Mucosa of descending colon (tissue), 3 donors: ENCODE data around the gene MXI1. TPM values are rescaled to one million over a fixed set of nuclear protein-coding genes. Genes with fewer than 3 reads are reported as not detected.

ENCODE experiments used
- ATAC-seq: fragments of 200-7000 bp; cut with Tn5 transposase; one replicate; pipeline ENCODE4 v1.9.1; 2020; ENCODE audit warnings: mild to moderate bottlenecking, moderate library complexity
- DNase-seq, 3 donors: peaks; one replicate each; pipeline ENCODE4 v3.0.0-alpha.2; 2020
- H3K36me3 ChIP-seq: fragments of 200-600 bp; one replicate; pipeline ENCODE4 v1.8.0; 2021; ENCODE audit warnings: low read depth, mild to moderate bottlenecking
- H3K4me1 ChIP-seq: fragments of 200-600 bp; one replicate; pipeline ENCODE4 v1.8.0; 2021; ENCODE audit warnings: low read depth, mild to moderate bottlenecking
- H3K4me3 ChIP-seq: fragments of 200-600 bp; one replicate; pipeline ENCODE4 v1.8.0; 2021; ENCODE audit warnings: mild to moderate bottlenecking
- H3K9me3 ChIP-seq: fragments of 200-600 bp; one replicate; pipeline ENCODE4 v1.8.0; 2021; ENCODE audit warnings: mild to moderate bottlenecking
- CTCF ChIP-seq: fragments of 200-600 bp; IDR thresholded peaks from one replicate; pipeline ENCODE4 v1.8.0; 2022; ENCODE audit warnings: antibody characterized with exemption, mild to moderate bottlenecking
- intact Hi-C, 2 donors: fragments of 100-400 bp; cut with DNase I in 1 of 2; cut with micrococcal nuclease in 1 of 2; formaldehyde crosslinking; loops; one replicate each; pipeline versions ENCODE4 v1.11.0 to v1.11.1; 2022; cut with DNase I, micrococcal nuclease
- long read RNA-seq, 2 donors: library from polyadenylated mRNA; unstranded; transcript quantifications; one replicate each; pipeline ENCODE4 v2.0.0, GENCODE V29; 2019 to 2021
- total RNA-seq, 3 donors: library from RNA; stranded (reverse); fragmentation: NEBNext Ultra II Directional in 2 of 3; extraction: Animal tissue kit (Norgen Biotek cat#: 25700) in 2 of 3; gene quantifications; one replicate each; pipeline versions ENCODE4 v1.2.1 to v1.2.4, GENCODE V29; 2021 to 2023
- donor health status: DM: no; HTN: no; CAD: no; lungs with moderate emphysema.
- donor health status: DM: no; HTN: no; CAD: no.
- donor health status: DM: no; HTN: yes; CAD: no.

MXI1 gene
- 100 to 1,000 TPM; 112 to 144 (median 139) TPM for total RNA-seq
- long read RNA-seq, donor 1, transcript MXI1-202 (6 exons, 3,470 nt) = minor isoform, 55 of 292 reads
- long read RNA-seq, donor 1, transcript MXI1-205 (5 exons, 889 nt) = minor isoform, 5 of 292 reads
- long read RNA-seq, donor 1, transcript MXI1-201 (6 exons, 2,424 nt) = major isoform, 194 of 292 reads
- long read RNA-seq, donor 1, partial matches to known transcripts = 7 of 292 reads
- long read RNA-seq, donor 1, other reads (novel, unspliced or antisense) = 29 of 292 reads
- long read RNA-seq, donor 2, partial matches to known transcripts = 1 of 10 reads
- long read RNA-seq, donor 2, other reads (novel, unspliced or antisense) = 8 of 10 reads

DNA sequence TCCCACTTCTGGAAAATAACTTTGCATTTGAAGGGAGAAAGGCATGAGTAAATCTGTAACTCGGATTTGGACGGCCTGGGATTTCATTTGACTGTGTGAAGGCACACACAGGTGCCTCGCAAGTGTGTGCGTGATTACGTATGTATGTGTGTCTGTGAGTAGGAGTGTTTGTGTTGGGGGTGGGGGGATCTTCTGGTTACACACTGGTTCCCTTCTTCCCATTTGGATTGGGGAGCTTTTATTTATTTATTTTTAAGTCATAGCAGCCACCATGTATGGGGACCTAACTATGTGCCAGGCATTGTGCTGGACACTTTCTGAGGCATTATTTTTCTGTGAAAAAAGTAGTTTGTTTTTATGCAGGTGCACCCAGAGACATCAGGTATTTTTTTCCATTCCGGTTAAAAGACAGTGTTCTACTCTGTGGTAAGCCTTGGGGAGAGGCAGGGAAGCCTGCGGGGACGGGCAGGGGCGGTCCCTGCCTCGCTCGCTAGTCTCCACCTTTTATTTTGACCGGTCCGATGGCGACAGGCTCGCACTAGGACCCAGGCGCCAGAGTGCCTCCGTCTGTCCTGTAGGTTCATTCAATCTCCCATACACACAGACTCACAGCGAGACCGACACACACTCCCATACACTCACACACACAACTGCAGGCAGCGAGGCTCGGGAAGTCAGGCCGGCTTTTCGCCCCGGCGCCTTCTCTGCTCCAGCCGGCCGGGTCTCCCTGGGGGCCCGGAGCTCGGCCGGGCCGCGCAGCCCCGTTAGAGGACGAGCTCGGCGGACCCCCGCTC lies at the start of gene MXI1:
MXI1 (plus strand) TSS at position 595 of the 794 bp plus-strand sequence. CDS start 204 bp downstream, outside the sequence.
- Histone ChIP-seq H3K4me3 (peak within 1 kb of the TSS; percentile 28), H3K36me3 (no peaks in the 10 kb centered on the region), H3K9me3 (no peaks in the 10 kb centered on the region), H3K4me1 (peaks cover 29% of the 10 kb centered on the region)
- DNase-seq = peak; percentile 87 to 92 (median 90)
- ATAC-seq = peak; percentile 50
- intact Hi-C loops = loop anchor here in 1 of 2 donors (5.0 kb wide), 1 partner anchor 70 kb away; no protein-coding TSS in a partner anchor
- no peak for TF ChIP-seq CTCF

DNA sequence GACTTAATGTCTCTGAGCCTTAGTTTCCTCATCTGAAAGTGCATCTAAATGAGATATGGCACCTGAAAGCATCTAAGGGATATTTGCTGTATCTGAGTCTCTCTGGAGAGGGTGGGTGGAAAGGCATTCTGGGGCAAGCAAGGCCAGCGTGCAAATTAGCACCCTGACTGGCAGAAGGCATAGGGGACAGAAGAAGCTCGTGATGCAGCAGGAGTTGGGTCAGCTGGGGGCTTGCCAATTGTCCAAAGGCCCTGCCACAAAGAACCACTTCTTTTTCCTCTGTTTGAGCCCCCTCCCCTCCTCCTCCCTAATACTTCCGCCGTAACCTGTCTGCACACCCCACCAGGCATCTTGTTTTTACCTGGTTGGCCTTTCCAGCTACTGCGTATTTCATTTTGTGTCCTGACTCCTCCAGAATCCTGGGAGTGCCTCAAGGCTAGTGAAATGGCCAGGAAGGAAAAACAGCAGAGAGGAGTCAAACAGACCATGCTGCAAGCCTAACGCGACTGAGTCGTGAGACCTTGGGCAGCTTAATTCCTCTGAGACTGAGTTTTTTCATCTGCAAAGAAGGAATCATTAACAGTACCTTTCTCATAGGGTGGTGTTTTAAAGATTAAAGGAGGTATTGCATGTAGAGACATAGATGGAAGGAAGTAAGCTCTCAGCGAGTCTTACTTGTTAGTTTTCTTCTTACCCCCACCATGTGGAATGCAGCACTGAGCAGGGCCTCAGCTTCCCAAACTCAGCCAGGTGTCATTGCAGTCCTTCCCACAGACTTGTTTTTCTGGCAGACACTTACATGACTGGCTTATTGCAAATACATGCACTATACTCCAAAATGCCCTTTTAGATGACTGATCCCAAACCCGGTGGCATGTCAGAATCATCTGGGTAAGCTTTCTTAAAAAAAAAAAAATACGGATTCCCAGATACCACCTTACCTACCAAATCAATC lies 49.1 kb upstream of the MXI1 start:
- DNase-seq (no peak), ATAC-seq (no peak)
- no peak for TF ChIP-seq CTCF
- Histone ChIP-seq H3K36me3 (no peaks in the 10 kb centered on the region), H3K4me1 (peaks cover 13% of the 10 kb centered on the region), H3K4me3 (no peak overlapping the region), H3K9me3 (no peaks in the 10 kb centered on the region)
- intact Hi-C loops = no loop called here

DNA sequence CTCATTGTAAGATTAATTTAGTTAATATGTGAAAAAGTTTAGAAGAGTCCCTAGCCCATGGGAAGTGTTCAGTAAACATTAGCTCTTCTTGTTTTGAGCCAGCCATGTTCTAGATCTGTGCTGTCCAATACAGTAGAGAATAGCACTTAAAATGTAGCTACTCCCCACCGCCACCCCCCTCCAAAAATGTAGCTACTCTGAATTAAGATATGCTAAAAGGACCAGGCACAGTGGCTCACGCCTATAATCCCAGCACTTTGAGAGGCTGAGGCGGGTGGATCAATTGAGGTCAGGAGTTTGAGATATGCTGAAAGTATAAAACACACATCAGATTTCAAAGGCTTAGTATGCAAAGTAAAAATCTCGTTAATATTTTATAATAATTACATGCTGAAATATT lies 47.3 kb upstream of the MXI1 start:
- H3K9me3 ChIP-seq = no peaks in the 10 kb centered on the region
- H3K4me1 ChIP-seq = peaks cover 24% of the 10 kb centered on the region
- intact Hi-C loops = no loop called here
- DNase-seq (no peak), ATAC-seq (no peak)
- no peaks in the 10 kb centered on the region for H3K36me3 ChIP-seq
- no peak for TF ChIP-seq CTCF
- H3K4me3 ChIP-seq = no peak overlapping the region

- Histone ChIP-seq H3K9me3 (no peaks in the 10 kb centered on the region), H3K36me3 (no peaks in the 10 kb centered on the region), H3K4me1 (peaks cover 24% of the 10 kb centered on the region), H3K4me3 (no peak overlapping the region)
- no peak for DNase-seq
- no peak for ATAC-seq
- no peak for TF ChIP-seq CTCF
- intact Hi-C loops = no loop called here
Measured at GRCh38 chr10:110160522-110160921, 46.9 kb upstream of the MXI1 start.

DNA sequence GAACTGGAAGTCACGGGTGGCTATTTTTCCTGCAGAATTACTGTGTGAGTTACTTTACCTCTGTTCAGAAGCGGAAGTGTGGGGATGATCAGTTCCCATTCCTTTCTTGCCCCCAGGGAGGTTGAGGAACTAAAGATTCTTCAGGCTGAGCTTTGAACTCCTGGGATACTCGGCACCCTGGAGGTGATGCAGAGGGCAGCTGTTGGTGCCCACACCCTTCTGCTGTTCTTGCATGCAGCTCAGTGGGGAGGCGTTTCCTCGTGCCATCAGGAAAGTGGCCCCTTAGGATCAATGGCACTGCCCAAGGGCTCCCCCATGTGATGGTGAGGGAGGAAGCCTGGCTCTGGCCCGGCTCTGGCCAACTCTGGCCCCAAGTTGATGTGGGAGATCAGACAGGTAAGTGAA lies 44.7 kb upstream of the MXI1 start:
- peak; percentile 77 for ATAC-seq
- no peaks in the 10 kb centered on the region for H3K36me3 ChIP-seq
- H3K4me3 ChIP-seq = no peak overlapping the region
- no peak for DNase-seq
- intact Hi-C loops = no loop called here
- H3K4me1 ChIP-seq = peaks cover 19% of the 10 kb centered on the region
- H3K9me3 ChIP-seq = no peaks in the 10 kb centered on the region
- no peak for TF ChIP-seq CTCF
